ENCODE results near the gene EFNA5.

The EFNA5 gene

DNA sequence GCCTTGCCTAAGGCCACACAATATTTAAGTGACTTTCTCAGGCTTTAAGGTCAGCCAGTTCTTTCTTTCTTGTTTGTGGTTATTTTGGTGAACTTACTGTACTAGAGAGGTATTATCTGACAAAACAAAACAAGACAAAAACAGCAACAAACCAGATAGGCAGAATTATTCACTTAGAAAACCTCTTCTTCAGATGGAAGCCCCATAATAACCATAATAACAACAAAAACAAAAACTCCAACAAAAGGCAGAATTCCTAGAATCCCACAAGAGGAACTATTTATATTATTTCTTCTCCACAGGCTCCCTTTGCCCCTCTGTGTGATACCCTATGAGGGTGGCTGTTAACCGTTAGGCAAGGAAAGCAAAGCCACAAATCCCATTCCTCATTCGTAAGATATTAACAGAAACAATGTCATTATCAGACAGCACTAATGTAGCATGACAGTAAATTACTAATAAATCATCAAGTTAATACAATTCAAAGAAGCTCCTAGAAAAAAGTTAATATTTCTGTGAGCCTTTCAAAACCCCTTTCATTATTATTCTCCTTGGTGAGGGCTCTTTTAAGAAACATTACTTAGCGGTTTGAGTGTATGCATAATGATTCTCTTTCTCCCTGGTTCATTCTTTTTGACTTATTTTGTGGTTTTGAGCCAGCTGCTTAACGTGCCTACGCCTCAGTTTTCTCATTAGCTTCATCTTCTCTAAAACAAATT lies 274.9 kb downstream of the EFNA5 start:
- no peak for DNase-seq (ENCODE audit: low read depth, low spot score)

GRCh38 chr5:107393851-107394250 lies 276.9 kb downstream of the EFNA5 start:
- DNase-seq (ENCODE audit: low read depth, low spot score) = no peak

DNA sequence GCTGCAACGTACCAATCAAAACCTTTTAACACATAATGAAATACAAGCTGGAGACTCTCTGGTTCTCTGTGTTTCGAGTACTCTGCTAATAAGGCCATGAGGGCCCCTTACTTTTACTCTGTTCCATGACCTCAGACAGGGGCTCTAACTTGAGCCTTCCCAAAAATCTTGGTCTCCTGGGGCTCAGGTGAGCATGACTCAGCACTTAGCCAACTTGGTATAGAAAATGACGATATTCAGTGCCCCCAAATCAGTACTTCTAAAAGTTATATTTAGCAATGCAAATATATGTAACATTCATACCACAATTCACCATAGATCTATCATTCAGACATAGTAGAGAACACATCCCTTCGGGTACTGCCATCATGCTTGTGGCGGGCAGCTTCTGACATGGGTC lies 278.9 kb downstream of the EFNA5 start:
- DNase-seq (ENCODE audit: low read depth, low spot score) = no peak

- DNase-seq (ENCODE audit: low read depth, low spot score) = no peak
Measured at GRCh38 chr5:107389775-107390148, 281.0 kb downstream of the EFNA5 start.

DNA sequence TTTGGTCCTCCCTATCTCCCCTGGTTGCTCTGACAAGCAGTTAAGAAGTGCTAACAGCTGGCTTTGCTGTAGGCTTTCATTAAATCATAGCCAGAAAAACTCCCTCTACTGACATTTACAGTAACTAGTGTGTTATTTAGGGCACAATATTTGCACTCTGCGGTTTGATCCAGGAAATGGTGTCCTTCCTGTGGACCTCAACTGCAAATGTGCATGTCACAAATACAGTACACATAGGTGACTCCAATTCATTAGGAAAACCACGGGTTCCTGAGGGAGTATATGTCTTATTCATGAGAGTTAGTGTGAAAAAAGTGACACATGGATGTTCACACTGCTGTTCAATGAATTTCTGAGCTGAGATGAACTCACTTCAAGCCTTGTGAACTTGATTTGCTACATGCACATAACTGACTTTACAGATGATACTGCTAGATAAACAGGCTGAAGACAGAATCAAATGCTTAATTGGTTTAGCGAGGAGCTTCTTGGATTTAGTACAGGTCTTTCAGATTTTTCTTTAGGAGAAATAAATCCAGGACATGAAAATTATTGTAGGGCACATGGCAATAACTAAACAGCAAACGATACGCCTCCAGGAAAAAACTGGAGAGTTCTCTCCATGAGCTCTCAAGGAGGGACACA lies 281.5 kb downstream of the EFNA5 start:
- DNase-seq (ENCODE audit: low read depth, low spot score) = no peak

GRCh38 chr5:107388141-107388861 lies 282.4 kb downstream of the EFNA5 start:
- DNase-seq (ENCODE audit: low read depth, low spot score) = no peak

DNA sequence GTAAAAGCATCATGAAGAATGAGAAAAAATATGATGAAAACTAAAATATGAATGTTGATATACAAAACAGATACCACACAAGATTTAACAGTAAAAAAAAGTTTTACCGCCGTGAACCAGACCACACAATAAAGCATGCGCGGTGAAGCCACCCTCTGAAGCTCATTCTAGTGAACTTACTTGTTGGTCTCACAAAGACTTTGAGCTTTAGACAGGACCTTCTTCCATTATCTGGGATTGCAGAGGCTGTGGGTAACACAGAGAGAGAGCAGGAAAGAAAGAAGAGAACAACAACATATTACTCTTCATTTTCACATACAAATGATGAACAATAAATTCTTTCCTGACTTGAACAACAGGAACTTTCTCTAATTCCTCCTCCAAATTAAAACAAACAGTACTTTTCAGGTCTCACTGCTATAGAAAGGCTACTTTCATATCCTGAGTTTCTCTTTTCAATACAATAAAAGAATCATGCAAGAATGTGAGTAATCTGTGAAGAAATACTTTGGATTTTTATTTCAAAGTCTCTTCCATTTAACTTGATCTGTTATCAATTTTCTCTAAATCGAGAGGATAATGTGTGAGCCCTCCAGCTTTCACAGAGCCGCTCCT lies 283.1 kb downstream of the EFNA5 start:
- no peak for DNase-seq (ENCODE audit: low read depth, low spot score)

GRCh38 chr5:107385708-107386107 lies 285.0 kb downstream of the EFNA5 start:
- no peak for DNase-seq (ENCODE audit: low read depth, low spot score)

DNA sequence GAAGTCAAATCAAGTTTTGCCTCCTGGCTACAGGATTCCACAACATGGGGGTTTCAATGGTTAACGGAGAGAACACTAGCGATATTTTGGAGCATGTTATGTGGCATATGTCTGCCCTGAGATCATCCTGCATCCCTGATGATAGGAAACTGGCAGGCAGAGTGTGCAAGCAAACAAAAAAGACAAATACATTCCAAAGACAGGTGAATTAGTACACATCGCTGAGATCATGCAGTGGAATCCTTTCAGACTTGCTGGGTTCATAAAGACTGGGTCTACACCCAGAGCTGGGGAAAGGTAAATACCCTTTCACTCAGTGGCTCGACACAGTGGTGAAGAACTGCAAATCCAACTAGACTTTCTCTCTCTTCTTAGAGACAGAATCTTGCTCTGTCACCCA lies 286.5 kb downstream of the EFNA5 start:
- DNase-seq (ENCODE audit: low read depth, low spot score) = no peak

GRCh38 chr5:107383414-107383813 lies 287.3 kb downstream of the EFNA5 start:
- no peak for DNase-seq (ENCODE audit: low read depth, low spot score)

GRCh38 chr5:107381189-107381856 lies 289.4 kb downstream of the EFNA5 start:
- no peak for DNase-seq (ENCODE audit: low read depth, low spot score)

DNA sequence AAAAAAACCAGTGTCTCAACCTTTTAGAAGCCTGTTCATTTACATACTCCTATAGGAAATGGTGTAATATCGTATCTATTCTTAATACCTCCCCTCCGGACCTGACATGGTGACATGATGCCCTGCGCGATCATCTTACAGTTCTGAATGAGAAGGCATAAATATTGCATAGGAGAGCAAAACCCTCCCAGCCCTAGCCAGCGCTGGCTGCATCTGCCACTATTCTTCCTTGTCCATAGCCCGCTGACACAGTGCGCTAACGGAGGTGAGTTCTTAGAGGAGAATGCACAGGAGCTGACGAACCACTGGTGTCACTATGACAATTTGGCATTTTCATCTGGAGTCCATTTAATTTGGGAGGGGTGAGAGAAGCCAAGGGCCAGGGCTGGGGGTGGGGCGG lies 290.1 kb downstream of the EFNA5 start:
- DNase-seq (ENCODE audit: low read depth, low spot score) = no peak

GRCh38 chr5:107378218-107378899 lies 292.4 kb downstream of the EFNA5 start:
- no peak for DNase-seq (ENCODE audit: low read depth, low spot score)

- DNase-seq (ENCODE audit: low read depth, low spot score) = no peak
Measured at GRCh38 chr5:107377277-107377609, 293.5 kb downstream of the EFNA5 start.

DNA sequence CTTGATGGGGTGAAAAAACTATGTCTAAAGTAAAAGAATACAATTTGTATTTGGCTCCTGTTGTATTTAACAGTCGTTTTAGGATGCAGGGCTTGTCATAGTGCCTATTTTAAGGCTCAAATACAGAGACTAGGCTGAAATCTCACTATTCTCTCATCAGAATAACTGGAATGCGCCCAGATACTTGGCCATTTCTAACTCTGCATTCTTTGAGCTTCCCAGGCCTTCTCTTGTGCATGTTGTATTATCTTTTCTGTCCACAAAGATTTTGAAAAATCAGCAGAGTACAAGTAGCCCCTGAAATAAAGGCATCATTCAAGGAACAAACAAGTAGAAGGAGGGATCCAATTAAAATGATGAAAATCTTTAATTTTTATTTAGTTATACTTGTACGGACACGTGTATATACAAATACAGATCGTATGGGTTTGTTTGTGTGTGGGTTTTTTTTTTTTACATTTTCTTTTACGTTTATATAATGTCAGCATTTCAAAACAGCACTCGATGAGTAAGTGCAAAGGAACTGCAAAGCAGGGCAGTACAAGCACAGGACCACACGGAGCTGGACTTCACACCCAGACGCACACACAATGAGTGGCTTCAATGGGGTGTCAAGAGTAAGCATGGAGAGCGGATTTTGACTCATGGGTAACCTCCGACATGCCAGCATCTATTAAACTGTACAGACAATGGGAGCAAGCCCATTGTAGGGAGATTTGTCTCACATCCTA lies 294.0 kb downstream of the EFNA5 start:
- DNase-seq (ENCODE audit: low read depth, low spot score) = no peak

DNA sequence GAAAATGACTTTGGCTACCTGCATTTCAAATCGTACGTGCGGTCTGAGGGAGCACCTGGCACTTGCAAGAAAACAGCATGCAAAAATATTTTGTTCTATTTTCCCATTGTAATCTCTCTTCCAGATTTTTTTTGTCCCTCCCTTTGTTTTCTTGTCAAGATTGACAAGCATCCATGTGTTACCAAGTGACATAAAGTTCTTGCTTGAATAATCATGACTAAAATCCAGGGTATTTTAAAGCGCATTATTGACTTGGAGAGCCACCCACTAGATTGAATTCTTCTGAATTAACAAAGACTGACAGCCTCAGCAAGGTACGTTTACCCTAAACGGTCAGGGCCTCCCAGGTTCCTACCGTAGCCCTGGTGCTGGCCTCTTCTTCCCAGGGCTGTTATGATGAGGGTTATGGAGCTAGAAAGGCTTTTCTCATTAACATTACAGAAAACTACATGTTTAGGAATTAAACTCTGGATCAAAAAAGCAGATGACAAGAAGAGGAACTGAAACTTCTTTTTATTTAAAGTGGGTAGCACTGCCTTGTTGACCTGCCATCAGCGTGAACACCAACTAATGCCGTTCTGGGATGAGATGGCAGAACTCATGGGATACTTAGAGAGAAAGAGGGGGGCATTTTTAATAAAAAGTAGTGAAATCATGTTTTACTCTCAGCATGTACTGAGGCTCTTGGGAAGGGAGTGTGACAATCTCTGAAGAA lies 297.0 kb downstream of the EFNA5 start:
- no peak for DNase-seq (ENCODE audit: low read depth, low spot score)

DNA sequence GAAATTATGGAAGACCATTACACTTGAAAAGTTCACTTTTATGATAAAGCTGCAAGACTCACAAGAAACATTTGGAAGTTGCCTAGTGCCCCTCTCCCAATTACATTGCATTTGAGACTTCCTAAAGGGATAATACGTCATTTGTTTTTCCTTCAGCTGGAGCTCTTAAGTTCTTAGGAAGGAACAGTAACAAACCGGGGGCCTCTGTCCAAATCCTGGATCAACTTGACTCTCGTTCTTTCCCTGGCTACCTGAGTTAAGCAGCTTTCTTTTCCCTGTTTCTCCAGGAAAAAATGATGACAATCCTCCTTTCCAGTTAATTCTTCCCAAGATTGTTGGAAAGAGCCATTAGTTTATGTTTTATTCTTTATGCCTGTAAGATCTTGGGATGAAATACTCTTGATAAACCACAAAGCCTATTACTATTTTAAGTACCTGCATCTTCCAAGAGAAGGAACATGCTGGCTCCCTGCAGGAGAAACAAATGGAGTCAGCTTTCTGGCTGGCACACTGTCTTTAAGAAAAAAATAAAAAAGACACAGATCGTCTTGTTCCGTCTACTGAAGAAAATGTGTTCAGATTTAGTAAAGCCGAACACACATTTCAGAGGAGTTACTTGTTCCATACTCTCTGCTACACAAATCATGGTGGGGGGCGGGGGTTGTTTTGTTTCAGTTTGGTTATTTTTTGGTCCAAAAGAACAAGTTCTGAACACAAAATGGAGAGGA lies 297.9 kb downstream of the EFNA5 start:
- DNase-seq (ENCODE audit: low read depth, low spot score) = no peak

DNA sequence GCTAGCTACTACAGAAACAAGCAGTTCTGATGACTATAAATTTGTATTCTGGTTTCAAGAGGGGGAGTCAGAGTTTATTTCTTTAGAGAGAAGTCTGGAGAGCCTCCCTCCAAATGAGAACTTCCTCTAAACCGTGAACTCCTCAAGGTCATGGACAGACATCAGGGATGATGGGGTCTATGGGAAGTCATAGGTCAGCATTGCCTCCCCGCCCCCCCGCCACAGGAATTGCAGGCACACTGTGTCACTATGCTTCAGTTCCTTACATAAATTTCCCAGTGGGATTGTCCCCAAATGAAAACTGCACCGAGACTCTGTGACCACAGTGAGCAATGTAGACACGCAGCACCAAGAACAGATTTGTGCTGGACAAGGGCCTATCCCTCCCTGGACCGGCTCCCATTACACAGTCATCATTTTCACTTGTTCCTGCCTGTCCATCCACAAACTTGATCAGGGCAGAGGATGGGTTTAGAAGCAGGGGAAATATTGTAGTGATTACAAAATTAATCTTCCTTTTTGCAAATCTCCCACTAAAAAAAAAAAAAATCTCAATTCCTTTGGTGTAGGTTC lies 300.3 kb downstream of the EFNA5 start:
- no peak for DNase-seq (ENCODE audit: low read depth, low spot score)

DNA sequence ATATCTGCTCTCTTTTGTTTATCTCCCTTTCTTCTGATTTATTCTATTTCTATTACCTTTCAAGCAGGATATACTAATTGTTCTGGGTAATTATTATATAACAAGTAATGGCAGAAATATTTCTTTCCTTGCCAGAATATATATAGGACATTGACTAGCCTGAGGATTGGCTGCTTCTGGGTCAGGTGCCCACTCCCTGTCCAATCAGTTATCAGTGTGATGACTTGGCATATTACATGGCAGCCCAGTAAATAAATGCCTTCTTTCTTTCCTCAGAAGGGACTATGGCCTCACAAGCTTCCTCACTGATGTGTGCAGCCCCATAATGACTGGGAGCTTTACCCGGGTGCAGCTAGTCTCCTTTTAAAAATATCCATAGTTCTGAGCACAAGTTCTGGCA lies 301.1 kb downstream of the EFNA5 start:
- DNase-seq (ENCODE audit: low read depth, low spot score) = no peak
